ENCODE data around the gene ZBTB7C. TPM values are rescaled to one million over a fixed set of nuclear protein-coding genes. Genes with fewer than 3 reads are reported as not detected.

The ZBTB7C gene
- total and polyA plus RNA-seq, 2 donors (not counting 1 experiment from before 2014, with no cell fraction given), result not detected

DNA sequence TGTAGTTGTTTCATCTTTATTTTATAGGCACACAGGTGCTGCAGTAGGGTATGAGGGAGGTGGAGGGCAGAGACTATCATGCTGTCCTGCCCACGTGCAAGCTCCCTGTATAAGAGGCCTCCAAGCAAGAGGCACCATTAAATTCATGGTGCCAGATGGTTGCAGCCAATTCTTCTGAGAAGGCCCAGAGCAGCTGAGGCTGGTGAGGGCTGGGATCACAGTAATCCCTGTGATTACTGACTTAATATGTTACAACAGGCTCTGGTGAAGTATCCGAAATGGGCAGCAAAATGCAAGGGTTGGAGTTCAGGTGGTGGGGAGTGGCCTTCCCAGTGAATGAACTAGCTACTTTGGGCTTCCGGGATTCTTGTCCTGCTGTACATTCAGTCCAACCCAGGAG lies 286.8 kb downstream of the ZBTB7C start:
- intact Hi-C loops (cut with micrococcal nuclease), result no loop called here
- TF ChIP-seq EZH2 (IDR thresholded peaks at IDR 0.05; ENCODE audit: borderline replicate concordance, insufficient read depth, low read depth, low read length, poor library complexity, severe bottlenecking) (no peak), CTCF (IDR thresholded peaks at IDR 0.05) (no peak)

DNA sequence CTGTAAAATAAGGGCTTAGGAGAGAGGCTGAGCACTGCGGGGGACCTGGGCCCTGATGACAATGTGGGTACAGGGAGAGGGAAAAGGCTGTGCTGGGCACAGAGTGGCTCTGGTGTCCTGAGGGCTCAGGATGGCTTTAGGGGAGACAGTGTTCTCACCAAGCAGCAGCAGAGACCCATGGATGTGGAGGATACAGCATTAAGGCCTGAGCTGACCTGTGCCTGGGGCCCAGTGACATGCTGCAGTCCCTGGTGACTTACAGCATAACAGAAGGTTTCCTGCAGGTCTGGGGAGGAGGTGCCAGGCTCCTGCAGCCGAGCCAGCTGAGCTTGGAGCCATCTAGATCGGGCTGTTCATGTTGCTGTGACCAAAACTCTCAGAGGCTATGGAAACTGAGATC lies 287.4 kb downstream of the ZBTB7C start:
- no peaks in the 10 kb centered on the region for H3K9me3 ChIP-seq (ENCODE audit: control extremely low read depth in 1 of 3, control insufficient read depth in 2 of 3, insufficient read depth in 1 of 3, low read length in 2 of 3)
- TF ChIP-seq EZH2 (IDR thresholded peaks at IDR 0.05; ENCODE audit: borderline replicate concordance, insufficient read depth, low read depth, low read length, poor library complexity, severe bottlenecking) (no peak), CTCF (IDR thresholded peaks at IDR 0.05) (no peak)
- H3K27me3 ChIP-seq (replicated peaks in 1 of 4; ENCODE audit: control extremely low read depth in 1 of 4, control insufficient read depth in 3 of 4, insufficient read depth in 4 of 4, low read length in 3 of 4), result no peaks in the 10 kb centered on the region
- no peak overlapping the region for H2AFZ ChIP-seq (ENCODE audit: insufficient read depth, low read depth, low read length, poor library complexity, severe bottlenecking)
- intact Hi-C loops (cut with micrococcal nuclease), result no loop called here
- no peak overlapping the region for H3K4me2 ChIP-seq (replicated peaks; ENCODE audit: low read depth, low read length, poor library complexity, severe bottlenecking)
- ChIA-PET POLR2A (no interaction called here), CTCF (no interaction called here)
- WGBS (ENCODE audit: insufficient coverage), result 88% methylated on average over 3 of the region's 3 CpGs
- DNase-seq (no peak), ATAC-seq (ENCODE audit: low read depth) (no peak)
- Mint-ChIP-seq H3K27ac (no peak overlapping the region), H3K9me3 (ENCODE audit: insufficient read depth) (no peaks in the 10 kb centered on the region), H3K4me1 (no peaks in the 10 kb centered on the region), H3K27me3 (peaks cover 15% of the 10 kb centered on the region), H3K4me3 (no peak overlapping the region)
- no peaks in the 10 kb centered on the region for H3K4me1 ChIP-seq (ENCODE audit: control insufficient read depth in 2 of 2, insufficient read depth in 2 of 2, low read length in 2 of 2)
- H3K36me3 ChIP-seq (replicated peaks in 1 of 2; ENCODE audit: control extremely low read depth in 1 of 2, control insufficient read depth in 1 of 2, extremely low read depth in 1 of 2, insufficient read depth in 2 of 2, low read length in 1 of 2), result no peaks in the 10 kb centered on the region
- H3K4me3 ChIP-seq (ENCODE audit: control extremely low read depth in 1 of 5, extremely low read depth in 1 of 5, insufficient read depth in 1 of 5, low read depth in 2 of 5, low read length in 4 of 5), result no peak overlapping the region
- no peaks in the 10 kb centered on the region for H3K79me2 ChIP-seq (ENCODE audit: control insufficient read depth, insufficient read depth, low read length)
- no peak overlapping the region for H3K9ac ChIP-seq (ENCODE audit: low read length)
- no peak overlapping the region for H3K27ac ChIP-seq (ENCODE audit: low read length in 2 of 2)
- H4K20me1 ChIP-seq (ENCODE audit: control insufficient read depth, insufficient read depth, low read length, poor library complexity, severe bottlenecking), result no peaks in the 10 kb centered on the region

More for the DNA sequence above, 286.8 kb downstream of the ZBTB7C start:
- Histone ChIP-seq H3K4me1 (ENCODE audit: control insufficient read depth in 2 of 2, insufficient read depth in 2 of 2, low read length in 2 of 2) (no peaks in the 10 kb centered on the region), H3K27ac (ENCODE audit: low read length in 2 of 2) (no peak overlapping the region), H3K4me2 (replicated peaks; ENCODE audit: low read depth, low read length, poor library complexity, severe bottlenecking) (no peak overlapping the region), H3K9ac (ENCODE audit: low read length) (no peak overlapping the region), H3K36me3 (replicated peaks in 1 of 2; ENCODE audit: control extremely low read depth in 1 of 2, control insufficient read depth in 1 of 2, extremely low read depth in 1 of 2, insufficient read depth in 2 of 2, low read length in 1 of 2) (no peaks in the 10 kb centered on the region), H3K27me3 (replicated peaks in 1 of 4; ENCODE audit: control extremely low read depth in 1 of 4, control insufficient read depth in 3 of 4, insufficient read depth in 4 of 4, low read length in 3 of 4) (no peaks in the 10 kb centered on the region), H3K4me3 (ENCODE audit: control extremely low read depth in 1 of 5, extremely low read depth in 1 of 5, insufficient read depth in 1 of 5, low read depth in 2 of 5, low read length in 4 of 5) (no peak overlapping the region), H4K20me1 (ENCODE audit: control insufficient read depth, insufficient read depth, low read length, poor library complexity, severe bottlenecking) (no peaks in the 10 kb centered on the region), H3K79me2 (ENCODE audit: control insufficient read depth, insufficient read depth, low read length) (no peaks in the 10 kb centered on the region), H2AFZ (ENCODE audit: insufficient read depth, low read depth, low read length, poor library complexity, severe bottlenecking) (no peak overlapping the region), H3K9me3 (ENCODE audit: control extremely low read depth in 1 of 3, control insufficient read depth in 2 of 3, insufficient read depth in 1 of 3, low read length in 2 of 3) (no peaks in the 10 kb centered on the region)
- no peaks in the 10 kb centered on the region for H3K9me3 Mint-ChIP-seq (ENCODE audit: insufficient read depth)
- H3K4me1 Mint-ChIP-seq, result no peaks in the 10 kb centered on the region
- ATAC-seq (ENCODE audit: low read depth), result no peak
- no peak overlapping the region for H3K27ac Mint-ChIP-seq
- 100% methylated on average over 2 of the region's 3 CpGs for WGBS (ENCODE audit: insufficient coverage)
- H3K4me3 Mint-ChIP-seq, result no peak overlapping the region
- ChIA-PET CTCF (no interaction called here), POLR2A (no interaction called here)
- no peak for DNase-seq
- H3K27me3 Mint-ChIP-seq, result peaks cover 15% of the 10 kb centered on the region

Measured in B cell (primary cell).